Kidney glomerular epithelial cell (primary cell): Measurements from ENCODE around the gene FBXW7.

ENCODE experiments used
- DNase-seq: peaks from one replicate; lab custom pipeline; 2025; lab: John Stamatoyannopoulos, UW

FBXW7 gene

GRCh38 chr4:152427981-152428380 is 107.9 kb downstream of the FBXW7 start:
- DNase-seq: no peak

- DNase-seq: no peak
Observed at GRCh38 chr4:152424977-152425376, 110.9 kb downstream of the FBXW7 start.

- no peak for DNase-seq
Observed at GRCh38 chr4:152424396-152424795, 111.5 kb downstream of the FBXW7 start.

GRCh38 chr4:152422817-152423320 is 113.0 kb downstream of the FBXW7 start:
- no peak for DNase-seq

GRCh38 chr4:152421576-152421975 is 114.3 kb downstream of the FBXW7 start:
- no peak for DNase-seq

GRCh38 chr4:152419809-152420208 is 116.1 kb downstream of the FBXW7 start:
- no peak for DNase-seq

- DNase-seq: no peak
Observed at GRCh38 chr4:152417673-152418072, 118.2 kb downstream of the FBXW7 start.

- DNase-seq: peak; percentile 25
Observed at GRCh38 chr4:152415980-152416379, 119.9 kb downstream of the FBXW7 start.

GRCh38 chr4:152408514-152409327 is 127.2 kb downstream of the FBXW7 start:
- peak; percentile 37 for DNase-seq

GRCh38 chr4:152401424-152401823 is 134.5 kb downstream of the FBXW7 start:
- DNase-seq: no peak

GRCh38 chr4:152399246-152399645 is 136.6 kb downstream of the FBXW7 start:
- DNase-seq: no peak

- DNase-seq: no peak
Observed at GRCh38 chr4:152398060-152398459, 137.8 kb downstream of the FBXW7 start.

GRCh38 chr4:152394791-152395190 is 141.1 kb downstream of the FBXW7 start:
- no peak for DNase-seq

GRCh38 chr4:152392079-152392478 is 143.8 kb downstream of the FBXW7 start:
- DNase-seq: no peak

- DNase-seq: no peak
Observed at GRCh38 chr4:152390216-152390615, 145.7 kb downstream of the FBXW7 start.

GRCh38 chr4:152389359-152389758 is 146.5 kb downstream of the FBXW7 start:
- no peak for DNase-seq

GRCh38 chr4:152385551-152385950 is 150.3 kb downstream of the FBXW7 start:
- DNase-seq: no peak

- no peak for DNase-seq
Observed at GRCh38 chr4:152382057-152382785, 153.7 kb downstream of the FBXW7 start.

- DNase-seq: no peak
Observed at GRCh38 chr4:152380919-152381318, 155.0 kb downstream of the FBXW7 start.

GRCh38 chr4:152380185-152380584 is 155.7 kb downstream of the FBXW7 start:
- no peak for DNase-seq

GRCh38 chr4:152374606-152375285 is 161.1 kb downstream of the FBXW7 start:
- no peak for DNase-seq

- no peak for DNase-seq
Observed at GRCh38 chr4:152374153-152374552, 161.7 kb downstream of the FBXW7 start.

- DNase-seq: no peak
Observed at GRCh38 chr4:152372444-152372843, 163.4 kb downstream of the FBXW7 start.
